ENCODE results near the gene SEC14L5. TPM values are rescaled to one million over a fixed set of nuclear protein-coding genes. Genes with fewer than 3 reads are reported as not detected.

The SEC14L5 gene
- 0.82 TPM for total RNA-seq

DNA sequence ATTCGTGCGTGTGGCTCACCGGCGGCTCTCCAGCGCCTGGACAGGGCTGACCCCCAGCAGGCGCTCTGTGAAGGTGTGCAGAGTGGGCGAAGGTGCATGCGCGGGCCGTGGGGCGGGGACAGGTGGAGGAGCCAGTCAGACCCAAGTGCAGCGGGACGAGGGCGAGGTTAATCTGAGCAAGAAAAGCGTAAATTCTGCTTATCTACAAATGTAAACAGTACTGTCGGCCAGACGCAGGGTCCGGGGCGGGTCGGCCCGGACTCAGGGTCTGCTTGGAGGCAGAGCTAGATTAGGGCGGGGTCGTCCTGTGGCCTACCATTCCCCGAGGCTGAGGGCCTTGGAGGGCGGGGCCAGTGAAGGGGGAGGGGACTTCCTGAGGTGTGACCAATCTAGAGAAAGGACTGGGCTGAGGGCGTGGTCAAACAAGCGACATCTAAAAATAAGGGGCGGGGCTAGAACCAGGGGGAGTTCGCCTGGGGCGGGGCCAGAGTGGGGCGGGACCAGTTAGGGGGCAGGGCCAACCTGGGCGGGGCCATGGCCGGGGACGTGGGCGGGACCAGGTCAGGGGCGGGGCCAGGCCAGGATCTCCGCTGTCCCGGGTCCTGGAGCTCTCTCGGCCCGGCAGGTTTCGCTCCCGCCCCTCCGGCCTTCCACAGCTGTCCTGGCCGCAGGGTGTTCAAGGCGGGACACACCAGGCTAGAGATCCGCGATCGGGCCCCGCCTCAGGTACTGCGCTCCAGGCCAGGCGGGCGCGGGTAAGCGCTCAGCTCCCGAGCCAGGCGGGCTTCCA, at the start of gene SEC14L5:
TSS of gene SEC14L5 (plus strand) at position 611 of the 790 bp plus-strand sequence. CDS start 994 bp downstream, outside the sequence.

DNA sequence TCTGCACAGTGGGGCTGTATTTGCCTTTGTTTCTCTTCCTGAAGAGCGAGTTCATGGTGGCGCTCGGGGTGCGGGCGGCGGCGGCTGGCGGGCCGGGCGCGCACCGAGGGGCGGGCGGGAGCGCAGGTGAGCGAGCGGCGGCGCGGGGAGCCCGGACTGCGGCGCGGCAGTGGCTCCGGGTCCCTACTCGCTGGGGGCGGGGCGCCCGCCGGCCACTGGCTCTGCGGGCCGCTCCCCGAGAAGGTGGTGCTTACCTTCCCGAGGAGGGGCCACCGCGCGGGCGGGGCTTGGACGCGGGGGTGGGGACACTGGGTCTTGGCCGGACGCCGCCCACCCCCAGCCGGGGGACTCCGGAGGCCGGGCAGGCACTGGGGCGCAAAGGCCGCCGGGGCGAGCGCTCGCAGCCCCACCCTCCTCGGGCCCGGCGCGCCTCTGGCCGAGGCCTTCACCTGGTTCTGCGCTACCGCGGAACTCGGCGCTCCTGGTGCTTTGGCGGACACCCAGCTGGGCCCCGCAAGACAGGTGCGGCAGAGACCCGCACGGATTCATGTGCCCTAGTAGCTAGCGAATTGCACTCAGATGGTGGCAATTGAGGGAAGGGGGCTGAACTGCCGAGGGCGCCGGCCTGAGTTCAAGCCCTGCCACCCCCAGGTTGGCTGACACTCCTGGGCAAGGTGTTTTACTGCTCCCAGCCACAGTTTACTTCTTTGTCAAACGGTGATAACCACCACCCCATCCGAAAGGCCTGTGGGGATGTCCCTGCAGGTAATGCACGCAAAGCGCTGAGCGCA, 20.9 kb upstream of the SEC14L5 start, which contains the start of gene PPL:
TSS of gene PPL (minus strand) at position 158 of the 791 bp plus-strand sequence. CDS start at position 55, 103 bp downstream.

DNA sequence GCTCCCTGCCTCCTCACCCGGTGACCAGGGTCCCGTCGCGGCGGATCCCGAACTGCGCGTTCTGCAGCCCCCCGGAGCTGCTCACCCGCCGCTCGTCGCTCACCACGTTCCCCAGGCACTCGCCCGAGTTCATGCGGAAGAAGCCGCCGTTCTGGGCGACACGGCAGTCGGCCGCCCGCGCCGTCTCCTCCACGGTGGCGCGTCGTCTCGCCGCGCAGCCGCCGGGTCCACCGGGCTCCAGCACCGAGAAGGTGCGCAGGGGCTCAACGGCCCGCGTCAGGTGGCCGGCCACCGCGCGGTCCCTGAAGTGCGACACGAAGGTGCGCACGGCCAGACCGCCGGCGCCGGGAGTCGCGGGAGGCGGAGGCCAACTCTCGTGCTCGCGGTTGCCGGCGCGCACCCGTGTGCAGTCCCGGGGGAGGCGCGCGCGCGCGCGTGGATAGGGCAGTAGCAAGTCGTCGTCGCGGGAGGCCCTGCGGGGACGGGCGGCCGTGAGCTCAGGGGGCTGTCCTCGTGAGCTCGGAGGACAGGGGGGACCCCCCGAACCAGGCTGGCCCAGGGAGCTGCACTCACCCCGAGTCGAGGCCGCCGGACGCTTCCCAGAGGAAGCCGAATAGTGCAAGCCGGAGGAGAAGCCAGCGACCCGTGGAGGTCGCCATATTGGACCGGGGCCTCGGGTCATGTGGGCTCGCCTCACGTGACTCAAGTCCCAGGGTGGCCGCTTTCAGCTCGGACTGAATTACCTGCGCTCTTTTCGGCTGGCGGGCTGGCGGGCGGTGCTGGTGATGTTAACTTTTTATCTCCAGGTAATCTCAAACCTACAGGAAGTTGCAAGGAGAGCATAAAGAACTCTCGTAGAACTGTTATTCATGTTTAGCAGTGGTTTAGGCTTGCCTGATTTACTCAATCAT, 75.4 kb downstream of the SEC14L5 start, which contains the start of gene NAGPA:
TSS of gene NAGPA (minus strand) at position 680 of the 911 bp plus-strand sequence. CDS start at position 659, 21 bp downstream.

DNA sequence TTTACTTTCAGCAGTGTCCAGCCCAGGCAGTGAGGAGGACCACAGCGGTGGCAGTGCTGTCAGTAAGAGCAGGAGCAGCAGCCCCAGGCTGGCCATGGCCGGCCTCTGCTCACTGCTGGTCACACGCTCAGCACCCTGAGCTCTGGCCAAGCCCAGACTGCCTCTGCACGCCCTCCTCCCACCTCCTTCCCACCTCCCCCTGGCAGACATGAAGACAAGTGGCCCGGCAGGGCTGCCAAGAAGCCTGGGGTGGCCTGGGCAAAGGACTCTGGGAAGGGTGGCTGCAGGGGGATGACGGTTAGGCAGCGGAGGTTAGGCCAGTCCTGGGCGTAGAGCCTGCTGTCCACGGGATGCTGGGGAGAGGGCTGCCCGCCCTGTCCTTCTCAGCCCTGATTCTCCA, 107.7 kb downstream of the SEC14L5 start, which contains the start of gene C16orf89:
TSS of gene C16orf89 (minus strand) at position 144 of the 400 bp plus-strand sequence. CDS start at position 96, 48 bp downstream.

Other genes with a start within 250 kb of the SEC14L5 start
- gene ANKS3, start 224.1 kb upstream of the SEC14L5 start, total RNA-seq = 25.6 TPM
- gene DNAAF8, start 223.8 kb upstream of the SEC14L5 start, total RNA-seq = 1.1 TPM
- gene ZNF500, start 191.2 kb upstream of the SEC14L5 start, total RNA-seq = 20.8 TPM
- not detected for gene SEPTIN12, start 170.0 kb upstream of the SEC14L5 start, total RNA-seq
- gene SMIM22, start 163.0 kb upstream of the SEC14L5 start, total RNA-seq = 10.1 TPM
- gene ROGDI, start 155.7 kb upstream of the SEC14L5 start, total RNA-seq = 19.6 TPM
- 67.5 TPM for gene GLYR1, start 111.0 kb upstream of the SEC14L5 start, total RNA-seq
- 27.6 TPM for gene UBN1, start 110.8 kb upstream of the SEC14L5 start, total RNA-seq
- gene PPL, start 21.2 kb upstream of the SEC14L5 start, total RNA-seq = 22.7 TPM
- 16.2 TPM for gene NAGPA, start 75.6 kb downstream of the SEC14L5 start, total RNA-seq
- 5.7 TPM for gene C16orf89, start 107.6 kb downstream of the SEC14L5 start, total RNA-seq
- gene ALG1, start 113.5 kb downstream of the SEC14L5 start, total RNA-seq = 23.4 TPM
- gene EEF2KMT, start 139.5 kb downstream of the SEC14L5 start, total RNA-seq = 8.4 TPM

Measured in metanephros (tissue), 1 donor.